GM18909 (cell line): Measurements from ENCODE around the gene ASB10.

ENCODE experiments used
- ATAC-seq: cut with Tn5 transposase; IDR thresholded peaks from one replicate; pipeline ENCODE4 v1.9.1; 2021; ENCODE audit warnings: mild to moderate bottlenecking; ENCODE audit not compliant: unreplicated experiment, poor library complexity

ASB10 gene

DNA sequence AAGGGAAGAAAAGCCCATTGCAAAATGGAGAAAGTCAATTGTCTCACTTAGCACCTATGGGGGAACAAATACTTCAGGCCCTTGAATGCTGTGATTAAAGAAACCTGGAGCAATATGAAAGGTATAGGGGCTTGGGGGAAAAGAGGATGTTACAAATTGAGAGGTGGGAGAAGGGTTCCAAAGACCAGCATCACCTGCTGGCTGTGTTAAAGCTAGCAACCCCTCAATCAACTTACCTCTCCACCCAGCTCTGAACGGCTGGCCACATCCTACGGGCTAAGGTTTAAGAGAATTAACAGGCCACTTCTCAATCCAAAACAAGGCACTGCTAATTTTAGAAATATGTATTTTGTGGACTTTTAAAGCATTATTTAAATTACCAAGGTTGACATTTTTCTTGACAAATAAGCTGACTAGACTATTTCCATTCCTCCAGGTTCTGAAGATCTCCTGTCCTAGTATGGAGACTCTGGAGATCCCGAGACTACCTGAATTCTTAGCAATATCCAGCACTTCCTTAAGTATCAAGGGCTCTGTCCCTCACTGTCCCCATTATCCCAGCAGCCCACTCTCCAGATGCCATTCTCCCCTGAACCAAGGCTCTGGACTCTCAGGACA is 24.2 kb upstream of the ASB10 start:
- ATAC-seq: no peak

DNA sequence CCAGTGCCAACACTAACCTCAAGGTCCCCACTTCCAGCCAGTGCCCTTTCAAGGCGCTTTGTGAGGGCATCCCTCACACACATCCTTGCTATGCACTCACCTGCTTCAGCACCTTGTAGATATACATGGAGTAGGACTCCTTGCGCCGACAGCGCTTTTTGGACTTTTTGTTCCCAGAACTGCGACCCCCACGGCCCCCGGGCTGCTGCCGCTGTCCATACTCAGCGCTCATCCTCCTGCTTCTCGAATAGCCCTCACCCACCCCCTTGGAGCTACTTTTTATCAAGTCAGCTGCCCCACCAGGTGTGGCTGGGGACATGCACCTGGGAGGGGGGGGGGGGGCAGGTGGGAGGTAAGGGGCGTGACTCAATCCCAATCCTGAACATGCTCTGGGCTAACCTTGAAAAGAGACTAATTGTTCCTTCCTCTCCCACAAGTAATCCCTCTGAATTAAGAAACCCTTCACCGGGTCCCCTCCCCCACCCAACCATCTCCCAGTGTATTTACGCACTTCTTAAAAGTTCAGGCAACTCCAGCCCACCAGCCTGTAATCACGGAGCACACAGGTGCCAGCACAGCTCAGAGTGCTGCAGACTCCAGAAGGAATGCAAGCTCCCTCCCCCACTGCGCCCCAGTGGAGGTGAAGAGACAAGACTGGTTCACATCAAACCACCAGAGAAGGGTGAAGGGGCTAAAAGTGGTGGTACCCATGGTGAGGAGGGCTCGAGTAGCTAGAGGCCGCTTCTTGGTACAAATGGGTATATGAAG is 23.2 kb upstream of the ASB10 start, which contains the start of gene H2BK1:
Gene H2BK1 (minus strand): TSS at position 402 of the 768 bp plus-strand sequence. CDS start 170 bp downstream, at position 232.
- ATAC-seq: no peak

DNA sequence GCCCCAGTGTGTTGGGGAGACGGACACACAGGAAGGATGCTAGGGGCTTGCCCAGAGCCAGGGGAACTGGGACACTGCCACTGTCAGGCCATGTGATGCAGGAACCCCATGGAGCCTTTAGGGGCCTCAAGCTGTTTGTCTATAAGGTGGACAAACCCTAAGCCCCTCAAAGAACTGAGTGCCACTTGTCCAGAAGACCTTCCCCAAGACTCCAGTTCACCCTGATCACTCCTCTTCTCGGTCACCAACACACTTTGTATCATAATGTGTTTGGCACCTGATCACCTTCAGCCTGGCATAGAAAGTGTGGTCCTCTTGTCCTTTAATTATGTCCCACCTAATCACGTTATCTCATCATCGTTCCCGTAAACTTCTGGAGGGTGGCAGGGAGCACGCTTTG is 22.5 kb upstream of the ASB10 start:
- no peak for ATAC-seq

DNA sequence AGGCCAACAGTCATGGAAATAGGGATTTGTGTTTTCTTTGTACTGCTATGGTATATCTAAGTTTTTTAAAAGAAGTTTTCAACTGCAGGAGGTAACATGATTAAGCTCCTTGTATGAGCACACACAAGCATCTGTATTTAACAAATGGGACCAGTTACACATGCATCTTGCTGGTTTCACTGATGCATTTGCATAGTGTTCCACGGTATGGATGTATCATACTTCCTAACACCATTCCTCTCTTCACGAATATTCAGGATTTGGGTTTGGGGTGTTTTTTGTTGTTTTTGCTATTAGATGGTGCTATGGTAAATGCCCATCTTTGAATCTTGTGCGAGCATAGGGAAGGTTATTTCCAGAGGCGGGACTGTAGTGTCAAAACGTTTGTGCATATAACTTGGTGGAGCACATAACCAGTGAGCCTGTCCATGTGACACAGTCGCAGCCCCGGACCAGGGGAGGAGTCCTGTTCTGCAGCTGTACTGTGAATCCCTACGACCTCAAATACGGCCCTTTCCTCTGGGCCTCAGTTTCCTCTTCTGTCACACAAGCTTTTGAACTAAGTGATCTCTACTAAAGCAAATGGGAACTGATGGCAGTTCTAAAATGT is 21.3 kb upstream of the ASB10 start:
- no peak for ATAC-seq

DNA sequence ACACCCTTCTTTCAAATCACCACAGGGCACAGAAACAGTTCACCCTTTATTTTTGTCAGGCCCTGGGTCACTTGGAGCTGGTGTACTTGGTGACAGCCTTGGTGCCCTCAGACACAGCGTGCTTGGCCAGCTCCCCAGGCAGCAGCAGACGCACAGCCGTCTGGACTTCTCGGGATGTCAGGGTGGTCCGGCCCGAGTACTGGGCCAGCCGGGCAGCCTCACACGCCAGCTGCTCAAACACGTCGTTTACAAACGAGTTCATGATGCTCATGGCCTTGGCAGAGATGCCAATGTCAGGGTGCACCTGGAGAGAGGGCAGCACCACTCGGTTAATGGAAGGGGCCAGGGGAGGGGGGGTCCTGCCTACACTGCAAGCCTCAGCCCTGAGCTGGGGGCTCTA is 20.8 kb upstream of the ASB10 start:
- ATAC-seq: no peak

DNA sequence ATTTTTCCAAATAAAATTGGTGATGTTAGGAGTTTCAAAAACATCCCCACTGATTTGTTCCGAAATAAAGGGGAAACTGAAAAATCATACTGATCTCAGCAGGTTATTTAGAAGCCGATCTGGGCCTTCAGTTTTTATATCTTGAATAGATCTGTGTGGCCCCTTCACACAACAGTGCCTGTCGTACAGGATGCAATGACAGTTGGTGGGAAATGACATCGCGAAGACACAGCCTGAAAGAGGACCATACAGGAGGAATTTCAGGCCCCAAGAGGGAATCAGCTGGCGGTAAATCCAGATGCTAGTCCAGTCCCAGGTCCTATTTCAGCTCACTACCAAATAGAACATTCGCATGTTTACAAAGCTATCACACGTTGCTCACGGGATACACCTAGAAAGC is 20.3 kb upstream of the ASB10 start:
- ATAC-seq: no peak

DNA sequence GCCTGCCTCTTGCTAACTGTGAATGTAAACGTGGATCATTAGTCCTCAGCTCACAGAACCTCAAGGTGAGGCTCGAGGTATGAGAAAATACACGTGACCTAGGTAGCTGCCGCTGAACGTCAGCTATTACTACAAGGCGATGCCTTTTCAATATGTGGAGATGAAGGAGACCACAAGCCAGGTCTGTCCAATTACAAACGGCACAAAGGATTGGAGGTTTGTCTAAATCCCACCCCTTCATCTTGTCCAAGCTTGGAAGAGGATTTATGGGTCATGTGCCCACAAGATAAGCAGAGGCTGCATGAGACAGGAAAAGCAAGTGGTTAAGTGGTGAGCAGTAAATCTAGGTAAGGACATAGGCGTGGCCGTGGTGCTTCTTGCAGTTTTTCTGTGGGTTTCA is 19.9 kb upstream of the ASB10 start:
- ATAC-seq: no peak

DNA sequence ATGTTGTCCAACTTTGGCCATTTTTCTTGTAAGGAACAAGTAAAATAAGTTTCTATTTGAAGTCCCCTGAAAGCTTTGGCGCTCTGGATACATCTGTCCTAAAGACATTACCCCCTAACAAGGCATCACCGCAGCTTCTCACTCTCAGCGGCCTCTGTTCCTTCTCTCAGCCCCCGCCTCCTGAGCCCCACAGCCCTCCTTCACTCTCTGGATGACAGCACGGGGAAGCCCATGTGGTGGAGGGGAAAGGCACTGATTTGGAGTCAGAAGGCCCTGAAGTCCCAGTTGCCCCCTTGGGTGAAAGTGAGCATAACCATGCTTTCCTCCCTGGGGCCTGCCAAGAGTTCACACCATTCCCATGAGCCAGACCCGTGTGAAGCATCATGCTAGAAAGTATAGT is 18.7 kb upstream of the ASB10 start:
- no peak for ATAC-seq

DNA sequence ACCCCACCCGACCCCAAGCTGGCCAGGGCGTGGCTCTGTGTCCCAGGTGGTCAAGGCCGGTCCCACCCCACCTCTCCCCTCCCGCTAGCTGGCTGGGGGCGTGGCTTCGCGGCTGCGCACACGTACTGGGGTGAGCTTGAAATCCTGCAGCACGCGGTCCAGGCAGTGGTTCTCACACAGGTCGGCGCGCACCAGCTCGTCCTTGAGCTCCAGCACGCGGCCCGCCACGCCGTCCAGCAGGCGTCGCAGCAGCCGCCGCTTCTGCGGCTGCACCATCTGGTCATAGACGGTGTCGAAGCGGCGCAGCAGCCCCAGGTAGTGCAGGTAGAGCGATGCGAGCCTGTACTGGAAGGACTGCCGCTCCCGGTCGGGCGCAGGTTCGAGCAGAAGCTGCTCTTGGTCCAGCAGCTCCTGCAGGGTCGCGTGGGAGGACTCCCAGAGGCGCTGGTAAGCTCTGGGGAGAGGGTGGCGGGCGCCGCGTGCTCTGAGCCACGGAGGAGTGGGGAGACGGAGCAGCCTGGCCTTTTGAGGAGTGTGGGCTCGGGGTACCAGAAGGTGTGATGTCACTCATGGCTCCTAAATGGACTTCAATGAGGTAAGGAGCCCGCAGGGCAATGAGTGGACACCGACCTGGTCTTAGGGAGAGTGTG is 17.5 kb upstream of the ASB10 start:
- ATAC-seq: no peak

DNA sequence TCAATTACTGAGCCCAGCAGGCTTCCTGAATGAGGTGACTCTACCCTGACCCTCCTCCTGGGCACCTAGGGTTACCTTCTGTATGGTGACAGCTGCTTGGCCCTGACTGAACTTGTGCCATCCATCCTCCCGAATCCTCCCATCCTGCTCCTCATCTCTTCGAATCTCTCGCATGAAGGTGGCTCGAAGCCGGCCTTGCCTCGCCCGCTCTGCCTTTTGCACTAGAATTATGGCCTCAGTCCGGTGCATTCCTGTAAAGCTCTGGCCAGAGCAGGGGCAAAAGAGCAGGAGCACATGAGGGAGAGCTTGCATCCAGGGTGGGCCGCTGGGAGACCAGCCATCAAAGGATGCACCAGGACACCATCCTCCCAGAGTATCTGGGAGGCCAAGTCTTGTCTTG is 15.8 kb upstream of the ASB10 start:
- ATAC-seq: no peak

DNA sequence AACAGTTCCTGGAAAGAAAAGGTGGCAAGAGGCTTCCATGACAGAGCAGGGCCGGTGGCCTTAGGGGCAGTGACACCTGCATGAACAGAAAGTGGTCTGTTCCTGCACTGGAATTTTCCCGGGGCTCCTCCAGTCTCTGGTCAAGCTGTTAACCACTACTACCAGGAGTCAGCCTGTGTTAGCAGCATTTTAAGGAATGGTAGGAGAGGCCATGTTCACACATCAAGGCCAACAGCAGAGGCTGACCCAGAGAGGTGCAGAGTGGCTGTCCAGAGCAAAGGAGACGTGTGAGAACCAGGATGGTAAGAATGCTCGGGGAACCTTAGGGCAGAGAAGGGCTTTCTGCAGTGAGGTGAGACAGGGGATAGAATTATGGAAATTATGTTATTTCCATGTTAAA is 14.7 kb upstream of the ASB10 start:
- ATAC-seq: no peak

DNA sequence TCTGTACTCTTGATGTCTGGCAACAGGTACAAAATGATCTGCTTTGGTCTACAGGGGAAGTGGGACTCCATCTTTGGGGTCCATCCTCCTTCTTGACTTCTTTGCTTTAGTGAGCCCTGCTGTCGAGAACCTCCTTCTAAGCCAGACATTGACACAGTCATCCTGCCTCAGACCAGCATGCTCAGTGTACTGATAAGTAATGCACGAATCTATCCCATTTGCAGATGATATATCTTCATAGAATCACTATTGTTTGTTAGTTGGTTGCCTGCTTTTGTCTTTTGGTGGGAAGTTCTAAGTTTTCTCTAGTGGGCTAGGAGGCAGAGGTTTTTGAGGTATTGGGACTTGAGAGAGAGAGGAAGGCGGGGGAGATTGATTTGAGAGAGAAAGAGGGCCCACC is 14.3 kb upstream of the ASB10 start:
- ATAC-seq: no peak

DNA sequence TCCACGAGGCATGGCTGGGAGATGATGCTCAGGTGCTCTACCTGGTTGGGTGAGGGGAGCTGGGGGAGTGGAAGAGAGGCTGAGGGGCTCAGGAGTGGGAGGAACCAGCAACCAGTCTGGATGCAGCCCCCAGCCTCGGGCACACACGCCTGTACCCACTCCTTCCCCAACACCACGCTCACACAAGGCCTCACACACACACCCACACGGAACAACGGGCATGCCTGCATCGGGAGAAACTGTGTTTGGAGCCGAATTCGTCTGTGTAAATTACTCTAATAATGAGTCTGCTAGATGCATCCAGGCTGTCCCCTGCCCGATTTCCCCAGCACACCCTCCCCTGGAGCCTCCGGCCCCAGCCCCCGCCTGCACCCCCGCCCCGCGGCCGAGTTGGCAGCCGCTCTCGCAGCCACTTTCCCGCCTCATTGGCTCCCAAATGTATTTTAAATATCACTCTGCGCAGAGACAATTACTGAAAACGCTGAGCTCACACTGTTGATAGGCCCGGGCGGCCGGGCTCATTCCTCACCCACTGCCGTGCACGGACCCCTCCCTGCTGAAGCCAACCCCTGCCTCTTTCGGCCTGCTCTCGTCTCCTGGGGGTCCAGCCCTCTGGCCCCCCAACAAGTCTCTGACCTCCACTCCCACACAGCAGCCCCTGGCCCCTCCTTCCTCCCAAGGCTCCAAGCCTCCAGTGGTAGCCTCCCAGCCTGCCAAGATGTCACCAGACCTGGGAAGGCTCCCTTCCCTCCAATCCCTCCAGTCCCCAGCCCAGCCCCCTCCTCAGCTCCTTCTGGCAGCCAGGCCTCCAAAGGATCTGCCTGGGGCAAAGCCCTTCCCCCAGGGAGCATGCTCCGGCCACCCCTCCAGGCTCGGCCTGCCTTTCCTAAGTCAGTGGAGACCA is 12.1 kb upstream of the ASB10 start:
- no peak for ATAC-seq

DNA sequence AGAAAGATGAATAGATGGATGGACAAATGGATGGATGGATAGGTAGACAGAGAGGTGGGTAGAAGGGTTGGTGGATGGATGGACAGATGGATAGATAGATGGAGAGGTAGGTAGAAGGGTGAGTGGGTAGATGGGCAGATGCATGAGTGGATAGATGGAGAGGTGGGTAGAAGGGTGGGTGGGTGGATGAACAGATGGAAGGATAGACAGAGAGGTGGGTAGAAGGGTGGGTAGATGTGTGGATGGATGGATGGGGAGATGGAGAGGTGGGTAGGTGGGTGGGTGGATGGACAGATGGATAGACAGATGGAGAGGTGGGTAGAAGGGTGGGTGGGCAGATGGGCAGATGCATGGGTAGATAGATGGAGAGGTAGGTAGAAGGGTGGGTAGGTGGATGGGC is 10.9 kb upstream of the ASB10 start:
- ATAC-seq: no peak

DNA sequence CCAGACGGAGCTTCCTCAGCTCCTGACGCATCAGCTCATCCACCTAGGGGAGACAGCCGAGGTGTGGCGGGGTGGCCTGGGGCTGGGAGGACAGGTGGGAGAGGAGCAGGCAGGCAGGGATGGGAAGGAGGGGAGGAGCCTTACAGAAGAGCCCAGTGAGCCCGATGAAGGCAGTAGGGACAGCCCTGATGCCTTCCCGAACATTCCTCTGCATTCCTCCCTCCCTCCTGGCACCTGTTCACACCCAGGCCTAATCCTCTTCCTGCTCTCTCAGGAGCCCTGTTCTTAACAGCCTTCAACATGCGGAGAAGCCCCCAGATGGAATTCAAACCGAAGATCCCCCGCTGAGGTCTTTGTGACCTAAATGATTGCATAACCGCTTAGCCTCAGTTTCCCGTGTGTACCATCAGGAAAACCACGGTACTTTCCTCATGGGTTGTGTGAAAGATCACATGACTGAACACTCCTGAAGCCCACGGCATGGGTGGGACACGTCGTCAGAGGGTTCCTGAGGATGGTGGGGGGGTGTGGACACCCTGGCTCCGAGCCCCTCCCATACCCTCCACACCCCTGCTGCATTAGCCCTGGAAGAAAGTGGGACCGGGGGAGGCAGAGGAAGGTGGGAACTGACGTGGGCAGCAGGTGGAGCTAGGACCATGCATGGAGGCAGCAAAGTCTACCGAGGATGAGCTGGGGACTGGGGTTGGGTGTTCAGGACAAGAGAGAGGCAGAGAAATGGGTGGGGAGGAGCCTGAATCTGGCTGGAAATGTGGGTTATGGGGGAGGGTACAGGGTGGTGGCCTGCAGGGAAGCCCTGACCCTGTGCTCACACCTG is 8.8 kb upstream of the ASB10 start:
- ATAC-seq: no peak

DNA sequence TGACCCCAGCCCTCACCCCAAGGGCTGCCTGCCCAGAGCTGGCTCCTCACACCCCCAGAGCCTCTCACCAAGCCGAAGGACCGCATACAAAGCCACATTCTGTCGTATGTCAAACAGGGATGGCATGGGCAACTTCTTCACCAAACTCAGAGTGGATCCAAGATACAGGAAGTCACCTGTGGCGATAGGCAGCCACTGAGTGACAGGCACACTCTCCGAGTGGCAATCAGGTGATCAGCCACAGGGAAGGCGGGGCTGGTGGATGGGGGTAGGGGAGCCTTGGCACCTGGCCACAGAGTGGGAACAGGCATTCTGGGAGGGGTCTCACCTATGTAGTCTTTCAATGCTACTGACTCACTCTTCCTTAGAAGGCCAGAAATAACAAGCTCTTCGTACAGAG is 7.1 kb upstream of the ASB10 start:
- no peak for ATAC-seq

DNA sequence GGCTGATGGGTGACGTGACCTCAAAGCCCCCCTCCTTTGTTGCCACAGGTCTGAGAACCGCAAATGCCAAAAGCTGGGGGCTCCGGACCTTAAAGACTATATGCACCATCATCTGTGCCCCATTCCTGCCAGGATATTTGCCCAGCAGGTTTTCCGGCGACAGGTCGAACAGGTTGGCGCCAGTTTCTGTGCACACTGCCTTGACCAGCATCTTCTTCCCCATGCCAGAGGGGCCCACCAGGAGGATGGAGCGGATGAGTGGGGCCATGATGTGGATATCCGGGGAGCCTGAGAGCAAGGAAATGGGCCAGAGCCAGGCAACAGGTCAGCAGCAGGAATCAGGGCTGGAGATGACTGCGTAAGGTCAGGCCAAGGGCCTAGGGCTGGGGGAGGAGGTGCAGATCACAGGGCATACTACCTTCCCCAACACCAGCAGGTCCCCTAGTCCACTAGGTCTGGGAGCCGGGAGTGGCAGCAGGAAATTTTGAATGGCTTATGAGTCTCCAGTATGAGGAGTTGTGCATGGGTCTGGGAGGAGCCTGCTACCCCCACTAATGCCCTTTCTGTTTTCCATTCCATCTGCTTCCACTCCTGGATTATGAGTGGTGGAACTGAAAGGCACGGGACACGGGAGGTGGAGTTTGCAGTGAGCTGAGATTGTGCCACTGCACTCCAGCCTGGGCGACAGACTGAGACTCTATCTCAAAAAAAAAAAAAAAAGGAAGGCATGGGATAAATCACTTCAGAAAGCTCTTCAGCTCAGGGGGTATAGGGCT is 6.3 kb upstream of the ASB10 start:
- no peak for ATAC-seq

DNA sequence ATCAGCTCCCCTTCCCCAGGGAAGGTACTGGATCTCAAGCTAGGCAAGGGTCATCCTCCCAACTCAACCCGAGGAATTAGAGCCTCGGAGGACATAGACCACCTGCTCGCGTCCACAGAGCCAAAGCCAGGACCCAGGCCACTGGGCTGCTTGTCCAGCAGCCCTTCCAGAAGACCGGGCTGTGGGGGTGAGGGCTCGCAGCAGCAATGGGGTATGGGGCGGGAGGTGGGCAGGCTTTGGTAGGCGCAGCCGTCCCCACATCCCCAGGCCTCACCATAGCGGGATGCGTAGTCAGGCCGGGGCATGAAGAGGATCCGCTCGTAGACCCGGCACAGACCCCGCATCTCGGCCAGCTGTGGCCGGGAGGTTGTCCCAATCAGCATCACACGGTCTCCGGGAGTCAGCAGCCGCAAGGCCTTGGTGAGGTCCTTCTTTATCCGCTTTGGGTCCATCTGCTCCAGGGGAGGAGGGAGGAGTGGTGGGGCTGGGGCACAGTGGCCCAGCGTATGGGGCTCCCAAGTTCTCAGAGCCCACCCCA is 5.0 kb upstream of the ASB10 start:
- no peak for ATAC-seq
